Pericardium fibroblast (primary cell): ENCODE data around the gene STK31. TPM values are rescaled to one million over a fixed set of nuclear protein-coding genes. Genes with fewer than 3 reads are reported as not detected.

Experiments used
- total RNA-seq: library from RNA; depleted of rRNA; stranded (reverse); fragments of >200 nt; gene quantifications from 2 replicates; pipeline ENCODE4 v1.2.3, GENCODE V29; 2015

STK31 gene, protein sequence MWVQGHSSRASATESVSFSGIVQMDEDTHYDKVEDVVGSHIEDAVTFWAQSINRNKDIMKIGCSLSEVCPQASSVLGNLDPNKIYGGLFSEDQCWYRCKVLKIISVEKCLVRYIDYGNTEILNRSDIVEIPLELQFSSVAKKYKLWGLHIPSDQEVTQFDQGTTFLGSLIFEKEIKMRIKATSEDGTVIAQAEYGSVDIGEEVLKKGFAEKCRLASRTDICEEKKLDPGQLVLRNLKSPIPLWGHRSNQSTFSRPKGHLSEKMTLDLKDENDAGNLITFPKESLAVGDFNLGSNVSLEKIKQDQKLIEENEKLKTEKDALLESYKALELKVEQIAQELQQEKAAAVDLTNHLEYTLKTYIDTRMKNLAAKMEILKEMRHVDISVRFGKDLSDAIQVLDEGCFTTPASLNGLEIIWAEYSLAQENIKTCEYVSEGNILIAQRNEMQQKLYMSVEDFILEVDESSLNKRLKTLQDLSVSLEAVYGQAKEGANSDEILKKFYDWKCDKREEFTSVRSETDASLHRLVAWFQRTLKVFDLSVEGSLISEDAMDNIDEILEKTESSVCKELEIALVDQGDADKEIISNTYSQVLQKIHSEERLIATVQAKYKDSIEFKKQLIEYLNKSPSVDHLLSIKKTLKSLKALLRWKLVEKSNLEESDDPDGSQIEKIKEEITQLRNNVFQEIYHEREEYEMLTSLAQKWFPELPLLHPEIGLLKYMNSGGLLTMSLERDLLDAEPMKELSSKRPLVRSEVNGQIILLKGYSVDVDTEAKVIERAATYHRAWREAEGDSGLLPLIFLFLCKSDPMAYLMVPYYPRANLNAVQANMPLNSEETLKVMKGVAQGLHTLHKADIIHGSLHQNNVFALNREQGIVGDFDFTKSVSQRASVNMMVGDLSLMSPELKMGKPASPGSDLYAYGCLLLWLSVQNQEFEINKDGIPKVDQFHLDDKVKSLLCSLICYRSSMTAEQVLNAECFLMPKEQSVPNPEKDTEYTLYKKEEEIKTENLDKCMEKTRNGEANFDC
- total RNA-seq = not detected in 2 replicates

DNA sequence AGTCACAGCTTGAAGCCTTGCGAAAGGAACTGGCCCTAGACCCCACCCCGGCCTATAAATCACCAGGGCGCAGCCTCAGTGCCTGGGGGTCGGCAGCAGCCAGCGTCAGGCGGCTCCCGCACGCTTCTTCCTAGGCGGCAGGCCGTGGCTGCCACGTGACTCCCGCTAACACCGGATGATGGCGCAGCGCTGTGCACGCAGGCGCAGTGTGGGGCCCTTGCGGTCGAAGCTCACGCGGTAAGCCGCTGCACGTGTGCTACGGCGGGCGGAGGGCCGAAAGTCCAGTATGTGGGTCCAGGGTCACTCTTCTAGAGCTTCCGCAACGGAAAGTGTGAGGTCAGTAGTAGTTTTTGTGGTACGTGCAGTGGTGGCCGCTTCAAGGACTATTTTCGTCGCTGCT lies at the start of gene STK31:
Gene STK31 (plus strand): TSS at position 220 of the 400 bp plus-strand sequence. CDS start 67 bp downstream, at position 287.

DNA sequence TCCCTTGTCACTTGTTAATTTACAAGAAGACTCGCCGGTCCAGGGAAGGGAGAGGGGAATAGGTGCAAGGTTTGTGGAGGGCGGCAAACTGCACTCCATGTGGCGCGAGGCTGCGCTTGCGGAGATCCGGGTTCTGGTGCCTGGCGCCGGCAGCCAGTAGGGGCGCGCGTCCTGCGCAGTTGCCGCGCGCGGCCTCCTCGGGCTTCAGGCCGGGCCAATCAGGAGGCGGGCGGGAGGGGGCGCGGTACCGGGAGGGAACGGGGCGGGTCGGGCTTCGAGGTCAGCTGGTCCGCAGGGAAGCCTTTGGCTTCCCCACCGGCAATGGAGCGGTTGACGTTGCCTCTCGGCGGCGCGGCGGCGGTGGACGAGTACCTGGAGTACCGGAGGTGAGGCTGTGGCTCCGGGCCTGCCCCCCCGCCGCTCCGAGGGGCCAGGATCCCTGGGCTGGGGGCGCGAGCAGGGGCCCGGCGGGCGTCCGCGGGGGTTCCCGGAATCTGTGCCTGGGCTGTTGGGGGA lies 30.1 kb upstream of the STK31 start, which contains the start of gene FAM221A:
Gene FAM221A (plus strand): TSS at position 302 of the 516 bp plus-strand sequence. CDS start 20 bp downstream, at position 322.

Other genes starting within 250 kb of the STK31 start
- 23.1 and 34.3 TPM in 2 replicates for gene IGF2BP3, start 239.7 kb upstream of the STK31 start, total RNA-seq
- 9.4 and 21.7 TPM in 2 replicates for gene TRA2A, start 178.2 kb upstream of the STK31 start, total RNA-seq
- 2.4 and 4.1 TPM in 2 replicates for gene CCDC126, start 112.8 kb upstream of the STK31 start, total RNA-seq
- gene FAM221A, start 30.0 kb upstream of the STK31 start, total RNA-seq = 0.82 and 1.4 TPM in 2 replicates